ENCODE results near the gene OSBPL10. TPM values are rescaled to one million over a fixed set of nuclear protein-coding genes. Genes with fewer than 3 reads are reported as not detected.

The OSBPL10 gene
- total RNA-seq, 1 donor from 2014 or later, result 6.4 TPM

- Histone ChIP-seq H3K36me3 (no peaks in the 10 kb centered on the region), H3K9me3 (replicated peaks) (peaks cover 13% of the 10 kb centered on the region), H3K4me3 (peak overlapping the region; percentile 53), H3K27ac (replicated peaks) (peak overlapping the region; percentile 75), H3K27me3 (ENCODE audit: low read depth) (no peaks in the 10 kb centered on the region), H3K4me1 (peaks cover 46% of the 10 kb centered on the region)
- DNase-seq, result no peak
- intact Hi-C loops (cut with micrococcal nuclease), result no loop called here
- no peak for TF ChIP-seq CTCF (IDR thresholded peaks at IDR 0.05; ENCODE audit: borderline replicate concordance)
Measured at GRCh38 chr3:31959251-31959650, 21.8 kb downstream of the OSBPL10 start.

GRCh38 chr3:31958701-31959152 is 22.3 kb downstream of the OSBPL10 start:
- no peak for DNase-seq

GRCh38 chr3:31957106-31957505 is 24.0 kb downstream of the OSBPL10 start:
- Histone ChIP-seq H3K4me3 (no peak overlapping the region), H3K27ac (replicated peaks) (peak overlapping the region; percentile 75), H3K4me1 (peaks cover 46% of the 10 kb centered on the region), H3K27me3 (ENCODE audit: low read depth) (no peaks in the 10 kb centered on the region), H3K9me3 (replicated peaks) (peaks cover 13% of the 10 kb centered on the region), H3K36me3 (no peaks in the 10 kb centered on the region)
- DNase-seq, result no peak
- intact Hi-C loops (cut with micrococcal nuclease), result no loop called here
- TF ChIP-seq CTCF (IDR thresholded peaks at IDR 0.05; ENCODE audit: borderline replicate concordance), result no peak

More at GRCh38 chr3:31958701-31959152, 22.3 kb downstream of the OSBPL10 start:
- H3K9me3 ChIP-seq (replicated peaks), result peaks cover 13% of the 10 kb centered on the region
- H3K4me1 ChIP-seq, result peaks cover 46% of the 10 kb centered on the region
- H3K4me3 ChIP-seq, result peak overlapping the region; percentile 53
- no peaks in the 10 kb centered on the region for H3K27me3 ChIP-seq (ENCODE audit: low read depth)
- no peaks in the 10 kb centered on the region for H3K36me3 ChIP-seq
- no peak for TF ChIP-seq CTCF (IDR thresholded peaks at IDR 0.05; ENCODE audit: borderline replicate concordance)
- peak overlapping the region; percentile 75 for H3K27ac ChIP-seq (replicated peaks)
- intact Hi-C loops (cut with micrococcal nuclease), result no loop called here

- peaks cover 18% of the 10 kb centered on the region for H3K9me3 ChIP-seq (replicated peaks)
- no peak for DNase-seq
- H3K27ac ChIP-seq (replicated peaks), result no peak overlapping the region
- intact Hi-C loops (cut with micrococcal nuclease), result no loop called here
- H3K36me3 ChIP-seq, result no peaks in the 10 kb centered on the region
- TF ChIP-seq CTCF (IDR thresholded peaks at IDR 0.05; ENCODE audit: borderline replicate concordance), result no peak
- peaks cover 37% of the 10 kb centered on the region for H3K4me1 ChIP-seq
- H3K27me3 ChIP-seq (ENCODE audit: low read depth), result no peaks in the 10 kb centered on the region
- no peak overlapping the region for H3K4me3 ChIP-seq
Measured at GRCh38 chr3:31955581-31955980, 25.5 kb downstream of the OSBPL10 start.

GRCh38 chr3:31953636-31954035 is 27.4 kb downstream of the OSBPL10 start:
- H3K9me3 ChIP-seq (replicated peaks), result peaks cover 25% of the 10 kb centered on the region
- no peak for TF ChIP-seq CTCF (IDR thresholded peaks at IDR 0.05; ENCODE audit: borderline replicate concordance)
- H3K4me1 ChIP-seq, result peaks cover 19% of the 10 kb centered on the region
- no peaks in the 10 kb centered on the region for H3K27me3 ChIP-seq (ENCODE audit: low read depth)
- no peaks in the 10 kb centered on the region for H3K36me3 ChIP-seq
- no peak overlapping the region for H3K4me3 ChIP-seq
- intact Hi-C loops (cut with micrococcal nuclease), result no loop called here
- no peak overlapping the region for H3K27ac ChIP-seq (replicated peaks)
- no peak for DNase-seq

All from left ventricle myocardium inferior (tissue), 1 donor.